Measurements from ENCODE around the gene DEDD2.

GRCh38 chr19:42198676-42199439 lies 18.6 kb downstream of the DEDD2 start:
- TF ChIP-seq CTCF (IDR thresholded peaks at IDR 0.05; ENCODE audit: low read length) (no peak), EZH2 (IDR thresholded peaks at IDR 0.05; ENCODE audit: borderline replicate concordance, low read length) (no peak)
